Measurements from ENCODE around the gene SRRM4.
A peak's percentile ranks its signal among the peaks of the same experiment; 100 is the strongest.

Gene SRRM4

GRCh38 chr12:119019166-119019565 is 37.8 kb downstream of the SRRM4 start:
- H3K9ac ChIP-seq (ENCODE audit: low read length) = no peak overlapping the region
- H3F3A ChIP-seq (ENCODE audit: insufficient read depth, low read length) = no peaks in the 10 kb centered on the region
- H3K27ac ChIP-seq (ENCODE audit: low read depth, low read length, poor library complexity, severe bottlenecking) = no peak overlapping the region
- H3K4me2 ChIP-seq (ENCODE audit: low read length) = no peak overlapping the region
- H4K20me1 ChIP-seq (ENCODE audit: insufficient read depth, low read length) = no peaks in the 10 kb centered on the region
- no peaks in the 10 kb centered on the region for H3K36me3 ChIP-seq (ENCODE audit: insufficient read depth, low read length)
- TF ChIP-seq CTCF (IDR thresholded peaks at IDR 0.05; ENCODE audit: low read length) (no peak), EZH2 (IDR thresholded peaks at IDR 0.05; ENCODE audit: borderline replicate concordance, low read length) (no peak)
- H2AFZ ChIP-seq (ENCODE audit: low read length) = no peak overlapping the region
- H3K9me2 ChIP-seq (ENCODE audit: low read depth, low read length) = no peaks in the 10 kb centered on the region
- H3K9me3 ChIP-seq (ENCODE audit: low read length) = no peaks in the 10 kb centered on the region
- H3K4me1 ChIP-seq (ENCODE audit: insufficient read depth, low read length, severe bottlenecking) = no peaks in the 10 kb centered on the region
- no peak overlapping the region for H3K4me3 ChIP-seq (ENCODE audit: low read depth, low read length, poor library complexity, severe bottlenecking)
- H3K79me2 ChIP-seq (ENCODE audit: insufficient read depth, low read length) = no peaks in the 10 kb centered on the region
- no peaks in the 10 kb centered on the region for H3K27me3 ChIP-seq (ENCODE audit: insufficient read depth, low read length)

GRCh38 chr12:119020406-119021360 is 39.3 kb downstream of the SRRM4 start:
- no peaks in the 10 kb centered on the region for H3K9me3 ChIP-seq (ENCODE audit: low read length)
- H3K4me2 ChIP-seq (ENCODE audit: low read length) = no peak overlapping the region
- H3K4me1 ChIP-seq (ENCODE audit: insufficient read depth, low read length, severe bottlenecking) = no peaks in the 10 kb centered on the region
- no peak overlapping the region for H3K4me3 ChIP-seq (ENCODE audit: low read depth, low read length, poor library complexity, severe bottlenecking)
- H4K20me1 ChIP-seq (ENCODE audit: insufficient read depth, low read length) = no peaks in the 10 kb centered on the region
- H3K27me3 ChIP-seq (ENCODE audit: insufficient read depth, low read length) = no peaks in the 10 kb centered on the region
- H2AFZ ChIP-seq (ENCODE audit: low read length) = no peak overlapping the region
- no peaks in the 10 kb centered on the region for H3F3A ChIP-seq (ENCODE audit: insufficient read depth, low read length)
- no peaks in the 10 kb centered on the region for H3K9me2 ChIP-seq (ENCODE audit: low read depth, low read length)
- H3K9ac ChIP-seq (ENCODE audit: low read length) = no peak overlapping the region
- no peak overlapping the region for H3K27ac ChIP-seq (ENCODE audit: low read depth, low read length, poor library complexity, severe bottlenecking)
- H3K36me3 ChIP-seq (ENCODE audit: insufficient read depth, low read length) = no peaks in the 10 kb centered on the region
- H3K79me2 ChIP-seq (ENCODE audit: insufficient read depth, low read length) = no peaks in the 10 kb centered on the region
- no peak for TF ChIP-seq EZH2 (IDR thresholded peaks at IDR 0.05; ENCODE audit: borderline replicate concordance, low read length)
- TF ChIP-seq CTCF (IDR thresholded peaks at IDR 0.05; ENCODE audit: low read length) = peak; percentile 77

GRCh38 chr12:119024356-119024755 is 43.0 kb downstream of the SRRM4 start:
- Histone ChIP-seq H3K79me2 (ENCODE audit: insufficient read depth, low read length) (no peaks in the 10 kb centered on the region), H3K27ac (ENCODE audit: low read depth, low read length, poor library complexity, severe bottlenecking) (no peak overlapping the region), H3K9ac (ENCODE audit: low read length) (no peak overlapping the region), H3K4me3 (ENCODE audit: low read depth, low read length, poor library complexity, severe bottlenecking) (no peak overlapping the region), H3K4me1 (ENCODE audit: insufficient read depth, low read length, severe bottlenecking) (no peaks in the 10 kb centered on the region), H3K27me3 (ENCODE audit: insufficient read depth, low read length) (no peaks in the 10 kb centered on the region), H3K9me3 (ENCODE audit: low read length) (no peaks in the 10 kb centered on the region), H4K20me1 (ENCODE audit: insufficient read depth, low read length) (no peaks in the 10 kb centered on the region), H3F3A (ENCODE audit: insufficient read depth, low read length) (no peaks in the 10 kb centered on the region), H3K36me3 (ENCODE audit: insufficient read depth, low read length) (no peaks in the 10 kb centered on the region), H3K4me2 (ENCODE audit: low read length) (no peak overlapping the region), H3K9me2 (ENCODE audit: low read depth, low read length) (no peaks in the 10 kb centered on the region), H2AFZ (ENCODE audit: low read length) (no peak overlapping the region)
- TF ChIP-seq CTCF (IDR thresholded peaks at IDR 0.05; ENCODE audit: low read length) = no peak
- no peak for TF ChIP-seq EZH2 (IDR thresholded peaks at IDR 0.05; ENCODE audit: borderline replicate concordance, low read length)

Measured in OCI-LY1 (cell line).